Measurements from ENCODE around the gene ZNF80.

- TF ChIP-seq CTCF (IDR thresholded peaks at IDR 0.05) = no peak
- no peak for TF ChIP-seq POLR2A (IDR thresholded peaks at IDR 0.05)
These were observed 31.0 kb downstream of the ZNF80 start for GRCh38 chr3:114206342-114206741.

Data from transverse colon (tissue), 3 donors.